Urothelium cell line (cell line): ENCODE data around the gene PLD3.
"Not testable (repeated sequence)": the region's sequence is repeated elsewhere in the genome, so short reads cannot be mapped to it uniquely, and the experiment has no call there.

Source experiments
- DNase-seq: peaks from one replicate; pipeline ENCODE4 v3.0.0; 2011; ENCODE audit warnings: low spot score, mixed read lengths
- FAIRE-seq: peaks from 2 replicates; lab custom pipeline; 2011; peaks lifted over from hg19 to GRCh38; lab: Jason Lieb, UNC

Gene PLD3

GRCh38 chr19:40383668-40384248, 35.3 kb downstream of the PLD3 start:
- no peak for FAIRE-seq
- no peak for DNase-seq

GRCh38 chr19:40387155-40387554, 38.7 kb downstream of the PLD3 start:
- FAIRE-seq (no peak), DNase-seq (no peak)

- DNase-seq (no peak), FAIRE-seq (no peak)
Measured at GRCh38 chr19:40388481-40388880, 40.0 kb downstream of the PLD3 start.

- no peak for DNase-seq
- no peak for FAIRE-seq
Measured at GRCh38 chr19:40389404-40390083, 41.0 kb downstream of the PLD3 start.

DNA sequence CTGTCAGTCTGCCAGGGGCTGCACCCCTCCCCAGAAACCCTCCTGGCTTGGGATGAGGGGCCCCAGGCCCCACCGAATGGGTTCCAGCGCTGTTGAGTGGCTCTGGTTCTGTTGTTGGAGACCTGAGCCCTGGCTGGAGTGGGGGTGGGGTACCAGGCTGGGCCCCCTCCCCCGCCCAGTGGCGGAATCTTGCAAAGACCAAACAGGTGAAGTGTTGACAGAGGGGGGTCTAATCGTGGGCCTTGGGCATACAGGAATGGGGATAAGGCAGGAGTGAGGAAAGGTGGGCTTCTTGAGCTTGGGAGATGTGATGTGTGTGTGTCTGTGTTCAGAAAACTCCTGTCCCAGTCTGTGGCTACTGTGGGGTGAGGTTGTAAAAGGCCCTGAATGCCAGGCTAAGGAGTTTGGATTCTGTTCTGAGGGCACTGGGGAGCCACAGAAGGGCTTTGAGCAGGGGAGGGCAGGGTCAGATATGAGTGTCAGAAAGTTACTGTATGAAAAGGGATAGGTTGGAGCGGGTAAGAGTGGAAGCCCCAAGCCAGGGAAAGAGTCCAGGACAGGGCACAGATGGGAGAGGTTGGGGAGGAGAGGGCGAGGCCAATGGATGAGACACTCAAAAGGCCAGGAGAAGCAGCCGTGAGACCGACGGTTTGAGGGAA, 41.7 kb downstream of the PLD3 start, which contains the start of gene HIPK4:
TSS of gene HIPK4 (minus strand) at position 98 of the 659 bp plus-strand sequence. CDS start 279 bp downstream, outside the sequence.
- DNase-seq = no peak
- FAIRE-seq = no peak

GRCh38 chr19:40392123-40392522, 43.6 kb downstream of the PLD3 start:
- FAIRE-seq = no peak
- DNase-seq = no peak

DNA sequence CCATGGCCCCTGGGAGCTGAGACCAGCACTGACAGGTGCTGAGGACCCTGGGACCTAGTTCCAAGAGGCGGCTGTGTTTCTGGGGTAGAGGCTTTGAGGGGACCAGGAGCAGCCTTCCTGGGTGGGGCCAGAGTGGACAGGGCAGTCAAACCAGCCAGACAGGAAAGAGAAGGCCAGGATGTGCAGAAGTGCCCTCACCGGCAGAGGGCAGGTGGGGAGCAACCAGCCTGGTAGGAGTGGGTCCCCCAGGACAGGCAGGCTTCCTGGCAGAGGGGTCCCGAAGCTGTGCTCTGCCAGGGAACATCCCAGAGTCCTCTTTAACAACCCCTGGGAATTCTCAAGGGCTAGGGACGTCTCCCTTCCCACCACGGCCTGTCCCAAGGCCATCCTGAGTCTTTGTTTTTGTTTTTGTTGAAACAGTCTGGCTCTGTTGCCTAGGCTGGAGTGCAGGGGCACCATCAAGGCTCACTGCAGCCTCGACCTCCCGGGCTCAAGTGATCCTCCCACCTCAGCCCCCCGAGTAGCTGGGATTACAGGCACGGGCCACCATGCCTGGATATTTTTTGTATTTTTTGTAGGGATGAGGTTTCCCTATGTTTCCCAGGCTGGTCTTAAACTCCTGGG, 44.5 kb downstream of the PLD3 start:
- DNase-seq (no peak), FAIRE-seq (no peak)

- DNase-seq (no peak), FAIRE-seq (no peak)
Measured at GRCh38 chr19:40393894-40394815, 45.7 kb downstream of the PLD3 start.

- no peak for FAIRE-seq
- DNase-seq = no peak
Measured at GRCh38 chr19:40394816-40395210, 46.3 kb downstream of the PLD3 start.

DNA sequence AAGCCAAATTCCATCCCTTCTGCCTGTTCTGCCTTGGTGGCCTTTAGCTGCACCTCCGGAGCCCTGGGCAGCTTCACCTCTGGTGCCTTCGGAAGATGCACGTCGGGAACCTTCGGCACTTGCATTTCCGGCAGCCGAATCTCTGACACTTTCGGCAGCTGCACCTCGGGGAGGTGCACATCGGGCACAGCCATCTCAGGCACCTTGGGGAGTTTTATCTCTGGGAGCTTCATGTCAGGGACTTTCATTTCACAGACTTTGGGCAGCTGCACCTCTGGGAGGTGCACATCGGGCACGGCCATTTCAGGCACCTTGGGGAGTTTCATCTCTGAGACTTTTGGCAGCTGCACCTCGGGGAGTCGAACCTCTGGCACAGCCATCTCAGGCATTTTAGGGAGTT, 47.5 kb downstream of the PLD3 start:
- no peak for FAIRE-seq
- no peak for DNase-seq

GRCh38 chr19:40396886-40397567, 48.5 kb downstream of the PLD3 start:
- no peak for FAIRE-seq
- no peak for DNase-seq

- DNase-seq (no peak), FAIRE-seq (no peak)
Measured at GRCh38 chr19:40397568-40397906, 49.0 kb downstream of the PLD3 start.

DNA sequence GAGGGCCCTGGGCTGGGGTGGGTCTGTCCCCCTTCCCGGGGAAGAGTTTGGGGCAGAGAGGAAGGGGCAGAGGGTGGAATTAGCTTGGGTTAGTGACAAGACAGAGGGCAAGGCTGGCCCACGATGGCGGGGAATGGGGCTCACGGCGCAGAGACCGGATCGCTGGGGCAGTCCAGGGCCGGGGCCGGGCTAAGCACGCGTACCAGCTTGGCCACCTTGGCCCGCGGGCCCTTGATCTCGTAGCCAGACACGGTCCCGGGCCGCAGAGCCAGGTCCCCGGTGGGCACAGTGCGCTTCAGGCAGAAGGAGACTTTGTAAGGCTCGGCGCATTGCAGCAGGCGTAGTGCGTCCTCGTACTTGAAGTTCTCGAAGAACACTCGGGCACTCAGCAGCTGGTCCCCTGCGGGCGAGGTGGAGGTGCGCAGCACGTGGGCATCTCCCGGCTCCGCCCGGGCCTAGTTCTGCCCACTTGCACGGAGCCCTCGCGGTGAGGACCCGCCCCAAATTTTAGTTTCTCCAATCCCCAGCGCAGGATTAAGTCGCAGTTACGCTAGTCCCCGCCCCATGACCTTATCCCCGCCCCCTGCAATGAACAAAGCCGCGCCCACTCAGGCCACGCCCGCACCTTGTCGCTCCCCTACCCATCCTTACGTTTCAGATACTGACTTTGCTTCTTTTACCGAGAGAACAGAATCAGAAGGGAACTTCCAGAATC, 50.1 kb downstream of the PLD3 start:
- no peak for DNase-seq
- FAIRE-seq = no peak

DNA sequence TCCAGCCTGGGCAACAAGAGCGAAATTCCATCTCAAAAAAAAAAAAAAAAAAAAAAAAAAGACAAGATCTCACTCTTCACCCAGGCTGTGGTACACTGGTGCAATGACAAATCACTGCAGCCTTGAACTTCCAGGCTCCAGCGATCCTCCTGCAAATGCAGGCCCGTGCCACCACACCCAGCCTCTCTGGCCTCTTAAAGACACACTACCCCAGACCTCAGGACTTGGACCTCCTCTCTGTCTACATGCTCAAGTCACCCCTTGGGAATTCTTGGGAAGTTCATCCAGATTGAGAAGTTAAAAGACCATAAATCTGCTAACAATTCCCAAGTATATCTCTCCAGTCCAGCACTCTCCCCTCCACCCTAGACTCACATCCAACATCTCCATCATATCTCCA, 52.1 kb downstream of the PLD3 start:
- FAIRE-seq (no peak), DNase-seq (no peak)

GRCh38 chr19:40403262-40403984, 54.9 kb downstream of the PLD3 start:
- FAIRE-seq (no peak), DNase-seq (peak; percentile 96)

- no peak for FAIRE-seq
Measured at GRCh38 chr19:40407714-40408597, 59.5 kb downstream of the PLD3 start.

GRCh38 chr19:40408598-40408925, 60.1 kb downstream of the PLD3 start:
- not testable (repeated sequence) for DNase-seq, FAIRE-seq

More at GRCh38 chr19:40407714-40408597, 59.5 kb downstream of the PLD3 start:
- no peak for DNase-seq

- DNase-seq (no peak), FAIRE-seq (no peak)
Measured at GRCh38 chr19:40410030-40410389, 61.5 kb downstream of the PLD3 start.
